ENCODE measurements around the gene SLC4A5. TPM values are rescaled to one million over a fixed set of nuclear protein-coding genes. Genes with fewer than 3 reads are reported as not detected.
A peak's percentile ranks its signal among the peaks of the same experiment; 100 is the strongest.

Gene SLC4A5
- polyA plus RNA-seq, 6 donors from 2014 or later, result 0.44 to 0.82 (median 0.70) TPM; not detected in 3

GRCh38 chr2:74293191-74293991, 49.8 kb downstream of the SLC4A5 start:
- Mint-ChIP-seq H3K27ac (peak overlapping the region in 3 of 6 donors; percentile 18 to 78 (median 63)), H3K9me3 (peaks cover 0 to 3% (median 0%) of the 10 kb centered on the region in 7 donors), H3K36me3 (no peaks in the 10 kb centered on the region), H3K27me3 (no peaks in the 10 kb centered on the region), H3K4me1 (peaks cover 23 to 32% (median 24%) of the 10 kb centered on the region in 3 donors), H3K4me3 (no peak overlapping the region)
- no peak for ATAC-seq (ENCODE audit: low read depth in 2 of 2)
- DNase-seq, result no peak

- peak overlapping the region in 2 of 6 donors; percentile 63 to 71 for H3K27ac Mint-ChIP-seq
These were observed 50.5 kb downstream of the SLC4A5 start for GRCh38 chr2:74292751-74293150.

GRCh38 chr2:74291886-74292621, 51.2 kb downstream of the SLC4A5 start:
- Mint-ChIP-seq H3K27ac (peak overlapping the region in 5 of 6 donors; percentile 40 to 84 (median 63)), H3K4me1 (peaks cover 17 to 25% (median 17%) of the 10 kb centered on the region in 3 donors), H3K9me3 (no peaks in the 10 kb centered on the region), H3K36me3 (no peaks in the 10 kb centered on the region), H3K27me3 (no peaks in the 10 kb centered on the region), H3K4me3 (no peak overlapping the region)
- no peak for ATAC-seq (ENCODE audit: low read depth in 2 of 2)
- no peak for DNase-seq

More at GRCh38 chr2:74292751-74293150, 50.5 kb downstream of the SLC4A5 start:
- peak overlapping the region in 1 of 8 donors; percentile 40 for H3K4me3 Mint-ChIP-seq
- H3K9me3 Mint-ChIP-seq, result no peaks in the 10 kb centered on the region
- no peaks in the 10 kb centered on the region for H3K27me3 Mint-ChIP-seq
- ATAC-seq (ENCODE audit: low read depth in 2 of 2), result no peak
- no peak for DNase-seq
- peaks cover 23 to 32% (median 24%) of the 10 kb centered on the region in 3 donors for H3K4me1 Mint-ChIP-seq
- H3K36me3 Mint-ChIP-seq, result no peaks in the 10 kb centered on the region

GRCh38 chr2:74291218-74291544, 52.0 kb downstream of the SLC4A5 start:
- no peak for ATAC-seq (ENCODE audit: low read depth in 2 of 2)
- Mint-ChIP-seq H3K27me3 (no peaks in the 10 kb centered on the region), H3K36me3 (no peaks in the 10 kb centered on the region), H3K4me1 (peaks cover 14 to 22% (median 16%) of the 10 kb centered on the region in 3 donors), H3K4me3 (peak overlapping the region in 6 of 8 donors; percentile 11 to 82 (median 36)), H3K27ac (peak overlapping the region; percentile 82 to 95 (median 94)), H3K9me3 (no peaks in the 10 kb centered on the region)
- no peak for DNase-seq

- no peaks in the 10 kb centered on the region for H3K36me3 Mint-ChIP-seq
- H3K27me3 Mint-ChIP-seq, result no peaks in the 10 kb centered on the region
- H3K9me3 Mint-ChIP-seq, result no peaks in the 10 kb centered on the region
- peak overlapping the region; percentile 1 to 82 (median 52) for H3K4me3 Mint-ChIP-seq
- peak; percentile 77 to 82 for ATAC-seq (ENCODE audit: low read depth in 2 of 2)
- DNase-seq, result peak; percentile 39
- peaks cover 14 to 22% (median 16%) of the 10 kb centered on the region in 3 donors for H3K4me1 Mint-ChIP-seq
- H3K27ac Mint-ChIP-seq, result peak overlapping the region; percentile 82 to 98 (median 95)
These were observed 52.6 kb downstream of the SLC4A5 start for GRCh38 chr2:74290466-74291217.

- Mint-ChIP-seq H3K4me3 (peak overlapping the region in 7 of 8 donors; percentile 31 to 82 (median 60)), H3K9me3 (no peaks in the 10 kb centered on the region), H3K27me3 (no peaks in the 10 kb centered on the region), H3K27ac (peak overlapping the region; percentile 82 to 98 (median 95)), H3K4me1 (peaks cover 14 to 22% (median 16%) of the 10 kb centered on the region in 3 donors), H3K36me3 (no peaks in the 10 kb centered on the region)
- no peak for DNase-seq
- ATAC-seq (ENCODE audit: low read depth in 2 of 2), result no peak
These were observed 53.1 kb downstream of the SLC4A5 start for GRCh38 chr2:74290066-74290465.

- H3K36me3 Mint-ChIP-seq, result peaks cover 0 to 7% of the 10 kb centered on the region in 2 donors
- H3K4me3 Mint-ChIP-seq, result no peak overlapping the region
- H3K27me3 Mint-ChIP-seq, result no peaks in the 10 kb centered on the region
- no peak for ATAC-seq (ENCODE audit: low read depth in 2 of 2)
- H3K27ac Mint-ChIP-seq, result no peak overlapping the region
- no peaks in the 10 kb centered on the region for H3K9me3 Mint-ChIP-seq
- DNase-seq, result no peak
- H3K4me1 Mint-ChIP-seq, result peaks cover 14 to 18% (median 16%) of the 10 kb centered on the region in 3 donors
These were observed 56.5 kb downstream of the SLC4A5 start for GRCh38 chr2:74286725-74287124.

GRCh38 chr2:74281141-74281975, 61.9 kb downstream of the SLC4A5 start:
- peak overlapping the region in 1 of 6 donors; percentile 5 for H3K27ac Mint-ChIP-seq
- no peaks in the 10 kb centered on the region for H3K9me3 Mint-ChIP-seq
- DNase-seq (no peak), ATAC-seq (ENCODE audit: low read depth in 2 of 2) (no peak)
- no peak overlapping the region for H3K4me3 Mint-ChIP-seq
- H3K4me1 Mint-ChIP-seq, result no peaks in the 10 kb centered on the region
- peaks cover 7 to 9% of the 10 kb centered on the region in 2 donors for H3K36me3 Mint-ChIP-seq
- H3K27me3 Mint-ChIP-seq, result no peaks in the 10 kb centered on the region

- DNase-seq, result no peak
- Mint-ChIP-seq H3K4me1 (peaks cover 9 to 10% (median 10%) of the 10 kb centered on the region in 3 donors), H3K27ac (peak overlapping the region in 1 of 6 donors; percentile 44), H3K27me3 (no peaks in the 10 kb centered on the region), H3K4me3 (no peak overlapping the region), H3K9me3 (no peaks in the 10 kb centered on the region), H3K36me3 (peaks cover 7 to 9% of the 10 kb centered on the region in 2 donors)
- ATAC-seq (ENCODE audit: low read depth in 2 of 2), result no peak
These were observed 64.5 kb downstream of the SLC4A5 start for GRCh38 chr2:74278694-74279093.

GRCh38 chr2:74278176-74278575, 65.0 kb downstream of the SLC4A5 start:
- H3K9me3 Mint-ChIP-seq, result no peaks in the 10 kb centered on the region
- H3K27ac Mint-ChIP-seq, result no peak overlapping the region
- ATAC-seq (ENCODE audit: low read depth in 2 of 2) (no peak), DNase-seq (no peak)
- H3K4me3 Mint-ChIP-seq, result no peak overlapping the region
- H3K36me3 Mint-ChIP-seq, result peaks cover 7 to 9% of the 10 kb centered on the region in 2 donors
- no peaks in the 10 kb centered on the region for H3K27me3 Mint-ChIP-seq
- H3K4me1 Mint-ChIP-seq, result peaks cover 9 to 10% (median 10%) of the 10 kb centered on the region in 3 donors

GRCh38 chr2:74275228-74275627, 68.0 kb downstream of the SLC4A5 start:
- no peaks in the 10 kb centered on the region for H3K9me3 Mint-ChIP-seq
- peaks cover 9 to 10% (median 10%) of the 10 kb centered on the region in 3 donors for H3K4me1 Mint-ChIP-seq
- peaks cover 0 to 7% of the 10 kb centered on the region in 2 donors for H3K36me3 Mint-ChIP-seq
- peak overlapping the region in 2 of 6 donors; percentile 49 to 84 for H3K27ac Mint-ChIP-seq
- H3K4me3 Mint-ChIP-seq, result peak overlapping the region in 1 of 8 donors; percentile 55
- DNase-seq, result no peak
- no peak for ATAC-seq (ENCODE audit: low read depth in 2 of 2)
- no peaks in the 10 kb centered on the region for H3K27me3 Mint-ChIP-seq

- ATAC-seq (ENCODE audit: low read depth in 2 of 2) (no peak), DNase-seq (no peak)
- Mint-ChIP-seq H3K27me3 (no peaks in the 10 kb centered on the region), H3K4me1 (peaks cover 0 to under 1% (median under 1%) of the 10 kb centered on the region in 3 donors), H3K27ac (no peak overlapping the region), H3K36me3 (peaks cover 0 to 4% of the 10 kb centered on the region in 2 donors), H3K9me3 (no peaks in the 10 kb centered on the region), H3K4me3 (no peak overlapping the region)
These were observed 73.5 kb downstream of the SLC4A5 start for GRCh38 chr2:74269667-74270066.
